ENCODE results near the gene ZFYVE9.
"Not testable (repeated sequence)": the region's sequence is repeated elsewhere in the genome, so short reads cannot be mapped to it uniquely, and the experiment has no call there.

ZFYVE9 gene

DNA sequence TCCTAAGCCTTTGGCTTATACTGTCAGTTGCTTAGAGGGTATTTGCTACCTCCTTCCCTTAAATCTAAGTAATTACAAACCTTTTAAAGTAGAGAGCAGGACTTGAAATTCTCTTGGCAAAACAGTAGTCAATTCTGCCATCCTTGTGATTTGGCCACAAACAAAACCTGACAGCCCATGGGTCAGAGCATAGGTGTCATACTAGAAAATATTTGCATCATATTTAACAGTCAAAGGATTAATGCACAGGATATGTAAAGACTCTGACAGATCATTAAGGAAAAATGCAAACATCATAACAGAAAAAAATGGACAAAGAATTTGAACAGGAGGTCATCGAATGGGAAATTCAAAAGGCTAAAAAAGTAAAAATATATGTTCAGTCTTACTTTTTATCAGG is 50.5 kb downstream of the ZFYVE9 start:
- DNase-seq: no peak

DNA sequence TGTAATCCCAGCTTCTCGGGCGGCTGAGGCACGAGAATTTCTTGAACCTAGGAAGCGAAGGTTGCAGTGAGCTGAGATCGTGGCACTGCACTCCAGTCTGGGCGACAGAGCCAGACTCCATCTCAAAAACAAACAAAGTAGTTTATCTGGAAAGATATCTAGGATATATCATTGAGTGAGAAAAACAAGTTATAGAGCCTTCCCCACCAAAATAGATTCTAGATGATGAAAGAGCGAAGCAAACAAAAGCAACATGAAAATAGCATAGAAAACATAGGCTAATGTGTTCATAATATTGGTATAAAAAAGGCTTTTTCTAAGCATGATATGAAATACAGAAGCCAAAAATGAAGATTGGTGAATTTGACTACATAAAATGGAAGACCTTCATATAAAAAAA is 52.1 kb downstream of the ZFYVE9 start:
- DNase-seq: no peak

GRCh38 chr1:52195161-52195560 is 53.3 kb downstream of the ZFYVE9 start:
- DNase-seq: no peak

GRCh38 chr1:52203935-52204625 is 62.2 kb downstream of the ZFYVE9 start:
- no peak for DNase-seq

DNA sequence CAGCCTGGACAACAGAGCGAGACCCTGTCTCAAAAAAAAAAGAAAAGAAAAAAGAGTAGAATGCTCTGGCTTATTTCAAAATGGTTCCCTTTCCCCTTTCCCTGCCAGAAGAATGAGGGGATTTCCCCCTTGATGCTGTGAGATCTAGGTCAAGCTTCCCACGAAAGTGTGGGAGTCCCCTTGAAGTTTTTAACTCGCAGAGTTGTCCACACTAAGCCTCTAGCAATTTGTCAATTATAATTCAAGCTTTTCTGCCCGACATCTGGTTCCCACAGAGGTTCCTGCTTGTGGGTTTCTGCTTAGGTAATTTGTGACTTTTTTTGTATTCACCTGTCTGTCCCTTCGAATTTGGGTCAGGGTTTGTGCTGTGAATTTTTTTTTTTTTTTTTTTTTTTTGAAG is 62.8 kb downstream of the ZFYVE9 start:
- no peak for DNase-seq

DNA sequence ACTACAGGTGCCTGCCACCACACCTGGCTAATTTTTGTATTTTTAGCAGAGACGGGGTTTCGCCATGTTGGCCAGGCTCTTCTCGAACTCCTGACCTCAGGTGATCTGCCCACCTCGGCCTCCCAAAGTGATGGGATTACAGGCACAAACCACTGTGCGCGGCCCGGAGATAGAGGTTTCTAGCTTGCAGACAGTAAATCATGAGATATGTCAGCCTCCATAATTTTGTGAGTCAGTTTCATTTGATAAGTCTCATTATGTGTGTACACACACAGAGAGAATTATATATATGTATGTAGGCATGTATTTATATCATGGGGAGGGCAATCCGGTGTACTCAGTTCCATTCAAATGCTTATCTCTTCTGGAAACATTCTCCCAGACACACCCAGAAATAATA is 64.8 kb downstream of the ZFYVE9 start:
- not testable (repeated sequence) for DNase-seq

DNA sequence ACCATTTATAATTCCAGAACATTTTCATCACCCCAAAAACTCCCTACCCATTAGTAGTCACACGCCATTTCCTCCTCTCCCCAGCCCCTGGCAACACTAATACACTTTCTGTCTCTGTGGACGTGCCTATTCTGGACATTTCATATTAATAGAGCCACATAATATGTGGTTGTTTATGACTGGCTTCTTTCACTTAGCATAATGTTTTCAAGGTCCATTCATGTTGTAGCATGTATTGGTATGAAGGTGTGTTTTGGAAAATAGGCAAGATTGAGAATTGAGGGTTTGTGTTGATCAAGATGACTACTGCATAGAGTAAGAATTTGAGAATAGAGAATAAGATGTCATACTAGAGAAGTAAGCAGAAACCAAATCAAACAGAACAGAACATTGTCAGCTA is 67.5 kb downstream of the ZFYVE9 start:
- no peak for DNase-seq

DNA sequence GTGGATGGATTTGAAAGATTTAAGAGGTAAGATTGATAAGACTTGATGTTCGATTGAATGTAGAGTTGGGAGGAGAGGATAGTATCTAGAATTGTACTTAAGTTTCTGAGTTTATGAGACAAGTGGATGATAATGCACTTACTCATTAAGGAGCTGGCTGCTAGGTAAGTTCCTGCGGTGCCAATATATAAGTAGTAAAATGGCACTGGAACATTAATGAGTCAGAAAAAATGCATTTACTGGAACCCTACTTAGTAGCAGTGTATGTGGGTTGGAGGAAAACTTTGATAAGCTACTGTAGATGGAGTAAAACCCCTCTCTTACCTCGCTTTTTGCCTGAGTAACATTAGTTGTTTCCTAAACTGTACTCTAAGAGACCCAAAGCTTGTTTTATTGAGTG is 68.2 kb downstream of the ZFYVE9 start:
- no peak for DNase-seq

DNA sequence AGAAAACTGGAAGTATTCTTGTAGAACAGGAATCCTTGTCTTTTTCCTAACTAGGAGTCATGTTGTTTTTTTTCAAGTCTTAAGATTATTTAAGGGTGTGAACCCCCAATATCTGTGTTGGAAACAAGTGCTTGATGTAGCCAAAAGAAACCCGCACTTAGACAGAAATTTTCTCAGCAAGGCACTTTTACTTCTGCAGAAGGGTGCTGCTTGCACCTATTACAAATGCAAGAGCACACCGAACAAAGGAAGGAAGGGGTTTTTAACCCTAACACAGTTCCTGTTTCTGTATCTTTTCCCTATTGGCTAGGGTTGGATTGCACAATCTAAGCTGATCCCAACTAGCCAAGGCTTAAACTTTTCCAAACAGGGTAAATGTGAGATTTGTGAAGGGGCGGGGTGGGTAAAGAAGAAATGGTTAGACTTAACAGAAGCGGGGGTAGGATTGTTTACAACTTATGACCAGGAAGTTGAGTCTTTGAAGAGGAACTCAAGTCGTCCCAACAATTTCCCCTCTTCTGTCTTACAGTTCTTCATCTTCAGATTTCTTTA is 75.1 kb downstream of the ZFYVE9 start:
- DNase-seq: no peak

- no peak for DNase-seq
Measured at GRCh38 chr1:52225174-52225573, 83.3 kb downstream of the ZFYVE9 start.

DNA sequence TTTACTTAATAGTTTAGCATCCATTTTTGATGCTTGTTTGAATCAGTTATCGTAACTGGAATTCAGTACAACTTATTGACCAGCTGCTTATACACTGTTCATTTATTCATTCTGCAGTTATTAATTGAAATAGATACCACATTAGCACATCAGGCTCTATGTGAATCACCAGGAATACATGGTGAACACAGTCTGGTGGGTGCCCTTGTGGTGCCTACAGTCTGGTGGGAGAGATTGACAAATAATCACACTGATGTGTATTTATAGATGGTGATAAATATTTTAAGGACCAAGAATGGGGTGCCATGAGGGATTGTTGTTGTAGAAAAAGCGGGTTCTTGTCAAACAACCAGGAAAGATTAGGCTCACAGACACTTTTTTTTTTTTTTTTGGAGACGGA is 87.6 kb downstream of the ZFYVE9 start:
- no peak for DNase-seq

- DNase-seq: no peak
Measured at GRCh38 chr1:52233463-52233862, 91.6 kb downstream of the ZFYVE9 start.

DNA sequence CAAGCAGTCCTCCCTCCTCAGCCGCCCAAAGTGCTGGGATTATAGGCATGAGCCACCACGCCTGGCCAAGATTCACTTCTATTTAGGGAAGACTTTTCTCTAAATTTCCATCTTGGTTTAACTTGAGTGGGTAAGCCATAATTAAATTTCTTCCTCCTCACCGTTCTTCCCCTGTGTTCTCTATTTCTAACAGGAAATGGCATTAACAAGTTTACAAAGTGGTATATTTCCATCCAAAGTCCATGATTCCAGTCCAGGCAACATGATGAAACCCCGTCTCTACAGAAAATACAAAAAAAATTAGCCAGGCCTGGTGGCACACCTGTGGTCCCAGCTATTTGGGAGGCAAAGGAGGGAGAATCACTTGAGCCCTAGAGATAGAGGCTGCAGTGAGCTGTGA is 92.1 kb downstream of the ZFYVE9 start:
- no peak for DNase-seq

GRCh38 chr1:52234708-52235107 is 92.8 kb downstream of the ZFYVE9 start:
- no peak for DNase-seq

DNA sequence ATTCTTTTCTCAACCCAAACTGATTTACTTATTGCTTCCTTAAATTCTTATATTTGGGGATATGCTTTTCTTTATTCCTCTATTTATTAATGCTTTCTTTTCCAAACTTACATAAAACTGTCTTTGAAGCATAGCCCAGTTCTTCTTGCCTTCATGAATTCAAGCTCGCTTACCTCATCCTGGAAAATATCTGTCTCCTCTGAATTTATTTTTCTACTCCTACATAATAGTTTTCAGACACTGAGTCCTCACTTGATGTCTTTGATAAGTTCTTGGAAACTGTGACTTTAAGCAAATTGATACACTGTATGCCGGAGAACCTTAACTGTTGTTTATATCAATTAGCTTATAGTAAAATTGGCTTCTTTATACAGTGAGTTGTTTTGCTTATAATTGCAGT is 93.8 kb downstream of the ZFYVE9 start:
- no peak for DNase-seq

DNA sequence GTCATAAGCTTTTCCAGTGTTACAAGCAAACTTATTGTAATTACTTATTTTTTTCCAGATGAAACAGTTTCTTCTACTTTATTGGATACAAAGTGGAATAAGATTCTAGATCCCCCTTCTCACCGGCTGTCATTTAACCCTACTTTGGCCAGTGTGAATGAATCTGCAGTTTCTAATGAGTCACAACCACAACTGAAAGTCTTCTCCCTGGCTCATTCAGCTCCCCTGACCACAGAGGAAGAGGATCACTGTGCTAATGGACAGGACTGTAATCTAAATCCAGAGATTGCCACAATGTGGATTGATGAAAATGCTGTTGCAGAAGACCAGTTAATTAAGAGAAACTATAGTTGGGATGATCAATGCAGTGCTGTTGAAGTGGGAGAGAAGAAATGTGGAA is 95.5 kb downstream of the ZFYVE9 start:
- no peak for DNase-seq

- DNase-seq: no peak
Measured at GRCh38 chr1:52238474-52238873, 96.6 kb downstream of the ZFYVE9 start.

GRCh38 chr1:52238887-52239707 is 97.2 kb downstream of the ZFYVE9 start:
- DNase-seq: no peak

GRCh38 chr1:52239708-52240001 is 97.8 kb downstream of the ZFYVE9 start:
- DNase-seq: no peak

DNA sequence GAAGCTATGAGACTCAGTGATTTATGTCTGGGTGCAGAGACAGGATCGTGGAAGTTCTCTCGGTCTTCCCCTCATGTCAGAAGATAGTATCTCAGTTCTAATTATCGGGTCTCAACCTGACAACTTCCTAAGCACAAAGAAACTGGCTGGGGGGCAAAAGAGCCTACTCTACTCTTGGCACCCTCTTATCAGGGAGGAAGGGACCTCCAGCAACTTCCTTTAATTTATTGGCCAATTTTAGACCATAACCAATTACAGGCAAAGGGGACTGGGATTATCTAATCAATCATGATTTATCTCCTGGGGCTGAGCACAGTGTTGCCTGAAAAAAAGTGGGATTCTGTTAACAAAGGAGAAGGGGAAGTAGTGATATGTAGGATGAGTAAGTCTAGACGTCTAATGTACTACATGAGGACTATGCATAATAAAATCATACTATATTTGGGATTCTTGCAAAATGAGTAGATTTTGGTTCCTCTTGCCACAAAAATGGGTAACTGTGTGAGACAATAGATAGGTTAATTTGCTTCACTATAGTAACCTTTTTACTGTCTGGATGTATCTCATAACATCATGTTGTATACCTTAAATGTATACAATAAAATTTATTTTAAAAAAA is 98.8 kb downstream of the ZFYVE9 start:
- no peak for DNase-seq

DNA sequence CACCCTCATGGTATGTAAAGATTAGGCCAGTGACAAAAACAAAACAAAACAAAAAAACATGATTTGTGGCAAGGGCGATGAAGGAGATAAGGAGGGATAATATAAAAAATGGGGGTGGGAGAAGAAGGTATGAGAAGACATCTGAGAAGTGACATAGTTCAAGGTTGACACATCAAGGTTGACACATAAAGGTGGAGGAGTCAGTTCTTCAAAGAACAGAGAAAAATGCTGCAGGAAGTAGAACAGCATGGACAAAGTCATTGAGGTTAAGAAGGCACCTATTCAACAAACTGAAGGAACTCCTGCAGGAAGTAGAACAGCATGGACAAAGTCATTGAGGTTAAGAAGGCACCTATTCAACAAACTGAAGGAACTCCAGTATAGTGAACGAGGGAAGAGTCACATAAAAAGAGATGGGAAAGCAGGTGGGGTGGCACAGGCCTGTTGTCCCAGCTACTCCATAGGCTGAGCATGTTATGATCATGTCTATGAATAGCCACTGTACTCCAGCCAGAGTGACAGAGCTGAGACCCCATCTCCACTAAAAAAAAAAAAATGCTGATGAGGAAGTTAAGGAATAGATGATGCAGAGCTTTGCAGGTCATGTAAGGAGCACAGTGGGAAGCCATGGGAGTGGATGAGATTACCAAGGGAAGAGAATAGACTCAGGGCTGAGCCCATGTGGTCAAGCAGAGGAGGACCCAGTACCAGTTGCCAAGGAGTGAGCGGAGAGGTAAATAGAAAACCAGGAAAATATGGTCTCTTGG is 101.5 kb downstream of the ZFYVE9 start:
- DNase-seq: no peak

GRCh38 chr1:52249831-52250230 is 107.9 kb downstream of the ZFYVE9 start:
- DNase-seq: no peak

DNA sequence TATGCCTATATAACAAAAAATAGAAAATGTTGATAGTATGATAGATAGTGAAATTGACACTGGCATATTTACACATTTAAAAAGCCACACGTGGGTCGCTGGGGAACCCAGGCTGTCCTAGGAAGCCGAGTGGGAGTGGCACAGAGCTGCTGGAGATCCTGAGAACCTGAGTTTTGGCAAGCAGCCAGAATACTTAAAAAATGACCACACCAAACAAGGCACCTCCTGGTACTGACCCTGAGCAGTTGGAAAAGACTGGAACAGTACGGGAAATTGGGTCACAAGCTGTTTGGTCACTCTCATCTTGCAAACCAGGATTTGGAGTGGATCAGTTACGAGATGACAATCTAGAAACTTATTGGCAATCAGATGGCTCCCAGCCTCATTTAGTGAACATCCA is 111.5 kb downstream of the ZFYVE9 start:
- no peak for DNase-seq
